ENCODE data around the gene ZNF438.

ZNF438 gene

GRCh38 chr10:31017534-31018355 is 13.9 kb downstream of the ZNF438 start:
- in situ Hi-C loops (cut with MboI; ENCODE audit: low sequenced_read_pairs, unreplicated experiment): no loop called here

GRCh38 chr10:31014161-31014875 is 17.3 kb downstream of the ZNF438 start:
- in situ Hi-C loops (cut with MboI; ENCODE audit: low sequenced_read_pairs, unreplicated experiment): no loop called here
- DNase-seq (ENCODE audit: low spot score): no peak
- TF ChIP-seq CTCF (IDR thresholded peaks at IDR 0.05; ENCODE audit: borderline replicate concordance, control extremely low read depth, extremely low read depth, insufficient read depth, missing control alignments): no peak

More at GRCh38 chr10:31017534-31018355, 13.9 kb downstream of the ZNF438 start:
- TF ChIP-seq CTCF (IDR thresholded peaks at IDR 0.05; ENCODE audit: borderline replicate concordance, control extremely low read depth, extremely low read depth, insufficient read depth, missing control alignments): no peak
- DNase-seq (ENCODE audit: low spot score): no peak

- DNase-seq (ENCODE audit: low spot score): no peak
- no peak for TF ChIP-seq CTCF (IDR thresholded peaks at IDR 0.05; ENCODE audit: borderline replicate concordance, control extremely low read depth, extremely low read depth, insufficient read depth, missing control alignments)
These were observed 18.3 kb downstream of the ZNF438 start for GRCh38 chr10:31013331-31013730.

GRCh38 chr10:31011665-31012022 is 20.0 kb downstream of the ZNF438 start:
- DNase-seq (ENCODE audit: low spot score): no peak
- TF ChIP-seq CTCF (IDR thresholded peaks at IDR 0.05; ENCODE audit: borderline replicate concordance, control extremely low read depth, extremely low read depth, insufficient read depth, missing control alignments): no peak
- in situ Hi-C loops (cut with MboI; ENCODE audit: low sequenced_read_pairs, unreplicated experiment): no loop called here

More at GRCh38 chr10:31013331-31013730, 18.3 kb downstream of the ZNF438 start:
- in situ Hi-C loops (cut with MboI; ENCODE audit: low sequenced_read_pairs, unreplicated experiment): no loop called here

- no peak for DNase-seq (ENCODE audit: low spot score)
- no peak for TF ChIP-seq CTCF (IDR thresholded peaks at IDR 0.05; ENCODE audit: borderline replicate concordance, control extremely low read depth, extremely low read depth, insufficient read depth, missing control alignments)
- in situ Hi-C loops (cut with MboI; ENCODE audit: low sequenced_read_pairs, unreplicated experiment): no loop called here
These were observed 20.5 kb downstream of the ZNF438 start for GRCh38 chr10:31011017-31011664.

GRCh38 chr10:31010062-31010461 is 21.6 kb downstream of the ZNF438 start:
- no peak for DNase-seq (ENCODE audit: low spot score)
- TF ChIP-seq CTCF (IDR thresholded peaks at IDR 0.05; ENCODE audit: borderline replicate concordance, control extremely low read depth, extremely low read depth, insufficient read depth, missing control alignments): no peak
- in situ Hi-C loops (cut with MboI; ENCODE audit: low sequenced_read_pairs, unreplicated experiment): no loop called here
